SKM-1 treated with dmso at 0.1 percent for 144 hours (cell line): ENCODE results near the gene GCC1.
"Not testable (repeated sequence)": the region's sequence is repeated elsewhere in the genome, so short reads cannot be mapped to it uniquely, and the experiment has no call there.

Experiments
- DNase-seq: peaks from one replicate; lab custom pipeline; 2025; ENCODE audit not compliant: unreplicated experiment; lab: John Stamatoyannopoulos, UW

Gene GCC1

GRCh38 chr7:127540461-127540860 lies 44.9 kb downstream of the GCC1 start:
- DNase-seq: not testable (repeated sequence)

- DNase-seq: no peak
Measured at GRCh38 chr7:127539116-127539515, 46.3 kb downstream of the GCC1 start.

GRCh38 chr7:127536741-127537140 lies 48.7 kb downstream of the GCC1 start:
- DNase-seq: no peak

DNA sequence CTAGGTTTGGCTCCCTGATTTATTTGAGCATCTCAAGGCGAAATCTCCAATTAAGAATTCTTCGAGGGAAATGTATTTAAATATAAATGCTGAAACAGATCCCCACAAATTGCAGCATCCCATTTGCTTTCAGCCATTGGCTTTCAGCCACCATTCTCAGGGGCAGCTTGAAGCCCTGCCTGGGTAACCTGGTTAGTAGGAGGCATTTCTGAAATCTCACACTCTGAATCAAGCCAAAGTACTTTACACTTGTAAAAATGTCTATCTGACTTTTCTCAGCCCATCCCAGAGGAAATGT lies 49.1 kb downstream of the GCC1 start:
- DNase-seq: no peak

DNA sequence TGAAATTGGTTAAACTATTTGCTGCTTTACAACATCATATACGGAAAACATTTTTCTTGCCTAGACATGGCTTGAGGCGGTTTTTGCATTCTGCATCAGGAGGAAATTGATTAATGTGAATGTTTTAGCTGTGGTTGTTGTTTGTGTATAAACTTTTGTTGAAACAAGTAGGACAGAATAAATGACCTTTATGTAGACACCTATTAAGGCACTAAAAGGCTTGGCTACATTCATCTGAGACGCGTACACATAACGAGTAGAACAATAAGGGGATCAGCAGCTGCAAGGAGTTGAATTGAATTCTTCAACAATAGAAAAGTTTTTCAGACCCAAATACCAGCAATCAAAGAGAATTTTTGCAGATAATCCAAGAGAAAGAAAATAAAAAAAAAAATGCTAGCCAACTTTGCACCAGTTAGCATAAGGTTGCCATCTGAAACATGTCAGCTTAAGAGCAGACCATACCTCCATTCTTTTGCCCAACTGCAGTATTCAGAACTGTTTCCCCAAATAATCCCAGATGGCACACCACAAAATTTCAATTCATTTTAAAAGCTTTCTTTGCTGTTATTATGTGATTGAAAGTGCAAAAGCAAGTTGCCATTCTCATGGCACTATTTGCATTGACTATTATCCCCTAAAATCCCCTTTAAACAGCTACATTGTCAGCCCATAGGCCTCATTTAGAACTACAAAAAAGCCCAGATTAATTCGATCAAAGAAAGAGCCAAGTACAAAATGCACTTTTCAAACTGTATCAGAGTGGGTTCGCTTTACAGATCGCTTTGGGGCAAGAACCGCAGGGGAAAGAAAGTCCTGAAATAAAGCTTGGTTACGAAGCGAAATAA lies 49.6 kb downstream of the GCC1 start:
- no peak for DNase-seq

DNA sequence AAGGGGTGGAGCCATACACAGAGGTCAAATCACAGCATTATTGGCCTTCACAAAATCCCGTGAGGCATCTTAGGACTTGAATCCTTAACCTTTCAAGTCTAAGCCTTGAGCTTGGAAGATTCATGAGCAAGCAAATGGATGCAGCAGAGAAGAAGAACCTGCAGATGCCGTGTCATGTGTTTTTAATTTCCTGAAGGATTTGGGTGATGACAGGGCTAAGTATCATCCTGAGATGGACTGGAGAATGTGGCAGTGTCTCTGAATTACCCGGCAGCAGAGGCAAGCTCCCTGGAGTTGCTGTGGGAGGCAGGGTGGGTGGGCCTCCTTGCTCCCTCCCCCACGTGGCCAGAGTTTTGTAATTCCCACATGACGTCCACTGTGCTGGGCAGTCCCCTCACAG lies 50.8 kb downstream of the GCC1 start:
- DNase-seq: no peak

- no peak for DNase-seq
Measured at GRCh38 chr7:127532736-127533135, 52.7 kb downstream of the GCC1 start.

DNA sequence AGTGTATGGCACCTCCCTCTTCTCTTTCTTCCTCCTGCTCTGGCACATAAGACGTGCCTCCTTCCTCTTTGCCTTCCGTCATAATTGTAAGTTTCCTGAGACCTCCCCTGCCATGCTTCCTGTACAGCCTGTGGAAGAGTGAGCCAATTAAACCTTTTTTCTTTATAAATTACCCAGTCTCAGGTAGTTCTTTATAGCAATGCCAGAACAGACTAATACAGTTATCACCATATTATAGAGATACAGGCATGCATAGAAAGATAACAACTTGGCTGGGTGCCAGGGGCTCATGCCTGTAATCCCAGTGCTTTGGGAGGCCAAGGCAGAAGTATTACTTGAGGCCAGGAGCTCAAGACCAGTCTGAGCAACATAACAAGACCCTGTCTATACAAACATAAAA lies 53.2 kb downstream of the GCC1 start:
- DNase-seq: no peak
